ENCODE measurements around the gene DEDD2.

The DEDD2 gene

GRCh38 chr19:42251572-42252358 is 34.3 kb upstream of the DEDD2 start:
- Histone ChIP-seq H3K36me3 (replicated peaks) (peaks cover 22% of the 10 kb centered on the region), H3K27ac (peak overlapping the region; percentile 51), H3K27me3 (replicated peaks) (no peaks in the 10 kb centered on the region), H3K4me3 (ENCODE audit: low read depth, low read length) (peak overlapping the region; percentile 93)
- no peak for TF ChIP-seq CTCF (IDR thresholded peaks at IDR 0.05; ENCODE audit: low read depth, low read length, missing control alignments)
- no peak for DNase-seq
- in situ Hi-C loops (cut with HindIII; ENCODE audit: low pct_ligation_motif_present, low sequenced_read_pairs): no loop called here

- no peak for TF ChIP-seq CTCF (IDR thresholded peaks at IDR 0.05; ENCODE audit: low read depth, low read length, missing control alignments)
- Histone ChIP-seq H3K4me3 (ENCODE audit: low read depth, low read length) (peak overlapping the region; percentile 17), H3K27ac (peak overlapping the region; percentile 1)
Measured at GRCh38 chr19:42250666-42251531, 33.4 kb upstream of the DEDD2 start.

DNA sequence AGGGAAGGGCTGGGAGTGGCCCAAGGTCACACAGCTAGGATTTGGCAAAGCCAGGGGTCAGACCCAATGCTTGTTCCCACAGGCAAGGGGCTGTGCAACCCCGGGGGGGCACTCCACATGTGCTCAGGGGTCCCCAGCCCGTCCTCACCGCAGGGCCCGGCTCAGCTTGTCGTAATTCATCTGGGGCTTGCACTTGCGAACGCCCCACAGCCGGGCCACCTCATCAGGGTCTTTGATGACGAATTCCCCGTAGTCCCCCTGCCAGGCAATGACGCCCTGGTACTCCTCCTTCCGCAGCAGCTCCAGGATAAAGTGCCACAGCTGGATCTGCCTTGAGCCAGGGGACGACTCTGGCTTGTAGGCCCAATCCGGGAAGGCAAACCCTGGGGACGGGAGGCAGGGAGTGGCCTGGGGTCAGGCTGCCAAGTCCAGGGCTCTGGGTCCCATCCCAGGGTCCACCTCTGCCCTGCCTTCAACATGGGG is 32.7 kb upstream of the DEDD2 start:
- Histone ChIP-seq H3K4me3 (ENCODE audit: low read depth, low read length) (no peak overlapping the region), H3K27me3 (replicated peaks) (no peaks in the 10 kb centered on the region), H3K36me3 (replicated peaks) (peaks cover 22% of the 10 kb centered on the region), H3K27ac (peak overlapping the region; percentile 1)
- in situ Hi-C loops (cut with HindIII; ENCODE audit: low pct_ligation_motif_present, low sequenced_read_pairs): no loop called here
- no peak for DNase-seq
- TF ChIP-seq CTCF (IDR thresholded peaks at IDR 0.05; ENCODE audit: low read depth, low read length, missing control alignments): no peak

More at GRCh38 chr19:42250666-42251531, 33.4 kb upstream of the DEDD2 start:
- no peak for DNase-seq
- Histone ChIP-seq H3K36me3 (replicated peaks) (peaks cover 22% of the 10 kb centered on the region), H3K27me3 (replicated peaks) (no peaks in the 10 kb centered on the region)
- in situ Hi-C loops (cut with HindIII; ENCODE audit: low pct_ligation_motif_present, low sequenced_read_pairs): no loop called here

DNA sequence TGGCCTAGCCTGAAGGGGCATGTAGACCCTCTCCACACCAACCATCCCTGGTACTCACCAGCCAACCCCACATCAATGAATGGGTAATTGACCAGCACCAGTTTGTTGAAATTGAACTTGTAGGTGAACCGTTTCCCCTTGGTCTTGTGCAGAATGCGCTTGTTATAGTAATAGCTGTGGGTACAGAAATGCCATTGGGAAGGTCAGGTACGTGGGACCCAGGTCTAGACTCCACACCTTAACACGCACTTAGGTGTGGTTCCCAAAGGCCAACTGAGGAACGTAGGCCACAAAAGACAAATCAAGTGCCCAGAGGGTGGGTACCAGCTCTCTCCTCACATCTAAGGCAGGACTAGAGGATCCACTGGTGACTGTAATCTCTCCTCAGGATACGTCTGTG is 32.3 kb upstream of the DEDD2 start:
- in situ Hi-C loops (cut with HindIII; ENCODE audit: low pct_ligation_motif_present, low sequenced_read_pairs): no loop called here
- H3K36me3 ChIP-seq (replicated peaks): peaks cover 22% of the 10 kb centered on the region
- H3K27me3 ChIP-seq (replicated peaks): no peaks in the 10 kb centered on the region
- no peak overlapping the region for H3K27ac ChIP-seq
- DNase-seq: no peak
- TF ChIP-seq CTCF (IDR thresholded peaks at IDR 0.05; ENCODE audit: low read depth, low read length, missing control alignments): no peak
- H3K4me3 ChIP-seq (ENCODE audit: low read depth, low read length): no peak overlapping the region

GRCh38 chr19:42249149-42249750 is 31.8 kb upstream of the DEDD2 start:
- Histone ChIP-seq H3K27ac (no peak overlapping the region), H3K36me3 (replicated peaks) (peaks cover 22% of the 10 kb centered on the region), H3K27me3 (replicated peaks) (no peaks in the 10 kb centered on the region), H3K4me3 (ENCODE audit: low read depth, low read length) (no peak overlapping the region)
- no peak for TF ChIP-seq CTCF (IDR thresholded peaks at IDR 0.05; ENCODE audit: low read depth, low read length, missing control alignments)
- DNase-seq: no peak
- in situ Hi-C loops (cut with HindIII; ENCODE audit: low pct_ligation_motif_present, low sequenced_read_pairs): no loop called here
